ENCODE results near the gene ZNF627. TPM values are rescaled to one million over a fixed set of nuclear protein-coding genes. Genes with fewer than 3 reads are reported as not detected.
"Not testable (repeated sequence)": the region's sequence is repeated elsewhere in the genome, so short reads cannot be mapped to it uniquely, and the experiment has no call there.

The ZNF627 gene
- total RNA-seq, 1 donor from 2014 or later: 9.4 TPM

GRCh38 chr19:11606484-11606883, 9.2 kb downstream of the ZNF627 start:
- intact Hi-C loops (cut with DNase I): no loop called here
- Histone ChIP-seq H3K9me3 (no peaks in the 10 kb centered on the region), H3K27ac (no peak overlapping the region), H3K4me3 (no peak overlapping the region), H3K36me3 (peaks cover 6% of the 10 kb centered on the region), H3K27me3 (ENCODE audit: low read depth) (no peaks in the 10 kb centered on the region), H3K4me1 (no peaks in the 10 kb centered on the region)
- DNase-seq: no peak
- no peak for ATAC-seq
- TF ChIP-seq CTCF (IDR thresholded peaks at IDR 0.05): no peak

DNA sequence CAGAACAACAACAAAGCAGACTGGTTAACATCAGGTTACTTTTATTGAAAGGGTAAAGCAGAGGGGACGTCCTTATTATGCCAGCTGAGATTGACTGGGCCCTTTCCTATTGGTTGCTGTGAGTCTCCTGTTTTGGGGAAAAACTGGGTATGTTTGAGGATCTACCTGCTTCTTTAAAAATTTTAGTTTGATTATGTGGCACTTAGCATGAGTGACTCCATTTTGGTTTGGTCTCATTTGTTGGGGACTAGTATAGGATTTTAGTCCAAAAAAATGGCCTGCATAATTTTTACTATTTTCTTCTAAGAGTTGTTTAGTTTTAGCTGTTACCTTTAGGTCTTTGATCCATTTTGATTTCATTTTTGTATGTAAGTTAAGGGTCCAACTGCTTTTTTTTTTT, 14.4 kb downstream of the ZNF627 start:
- H3K4me3 ChIP-seq: no peak overlapping the region
- ATAC-seq (no peak), DNase-seq (no peak)
- no peak for TF ChIP-seq CTCF (IDR thresholded peaks at IDR 0.05)
- peaks cover 30% of the 10 kb centered on the region for H3K36me3 ChIP-seq
- H3K9me3 ChIP-seq: peaks cover 7% of the 10 kb centered on the region
- intact Hi-C loops (cut with DNase I): no loop called here
- no peaks in the 10 kb centered on the region for H3K4me1 ChIP-seq
- no peaks in the 10 kb centered on the region for H3K27me3 ChIP-seq (ENCODE audit: low read depth)
- no peak overlapping the region for H3K27ac ChIP-seq

- ATAC-seq: no peak
- no peaks in the 10 kb centered on the region for H3K4me1 ChIP-seq
Measured at GRCh38 chr19:11612816-11613511, 15.7 kb downstream of the ZNF627 start.

GRCh38 chr19:11617180-11618062, 20.1 kb downstream of the ZNF627 start:
- peaks cover 74% of the 10 kb centered on the region for H3K36me3 ChIP-seq
- H3K4me3 ChIP-seq: no peak overlapping the region
- no peaks in the 10 kb centered on the region for H3K27me3 ChIP-seq (ENCODE audit: low read depth)
- ATAC-seq (no peak), DNase-seq (no peak)
- H3K27ac ChIP-seq: no peak overlapping the region
- no peak for TF ChIP-seq CTCF (IDR thresholded peaks at IDR 0.05)
- no peaks in the 10 kb centered on the region for H3K4me1 ChIP-seq
- intact Hi-C loops (cut with DNase I): no loop called here
- peaks cover 27% of the 10 kb centered on the region for H3K9me3 ChIP-seq

More at GRCh38 chr19:11612816-11613511, 15.7 kb downstream of the ZNF627 start:
- peaks cover 42% of the 10 kb centered on the region for H3K36me3 ChIP-seq
- H3K27ac ChIP-seq: no peak overlapping the region
- no peaks in the 10 kb centered on the region for H3K27me3 ChIP-seq (ENCODE audit: low read depth)
- DNase-seq: no peak
- peaks cover 19% of the 10 kb centered on the region for H3K9me3 ChIP-seq
- TF ChIP-seq CTCF (IDR thresholded peaks at IDR 0.05): no peak
- no peak overlapping the region for H3K4me3 ChIP-seq
- intact Hi-C loops (cut with DNase I): no loop called here

GRCh38 chr19:11620553-11620952, 23.3 kb downstream of the ZNF627 start:
- H3K27me3 ChIP-seq (ENCODE audit: low read depth): no peaks in the 10 kb centered on the region
- peaks cover 56% of the 10 kb centered on the region for H3K36me3 ChIP-seq
- ATAC-seq (no peak), DNase-seq (no peak)
- peaks cover 15% of the 10 kb centered on the region for H3K4me1 ChIP-seq
- intact Hi-C loops (cut with DNase I): no loop called here
- H3K4me3 ChIP-seq: no peak overlapping the region
- H3K9me3 ChIP-seq: peaks cover 27% of the 10 kb centered on the region
- no peak for TF ChIP-seq CTCF (IDR thresholded peaks at IDR 0.05)
- no peak overlapping the region for H3K27ac ChIP-seq

GRCh38 chr19:11622401-11622800, 25.1 kb downstream of the ZNF627 start:
- H3K27me3 ChIP-seq (ENCODE audit: low read depth); H3K27ac ChIP-seq; H3K4me3 ChIP-seq; DNase-seq; ATAC-seq; intact Hi-C loops (cut with DNase I): not testable (repeated sequence)
- Histone ChIP-seq H3K36me3 (peaks cover 37% of the 10 kb centered on the region), H3K4me1 (peaks cover 15% of the 10 kb centered on the region), H3K9me3 (peaks cover 13% of the 10 kb centered on the region)

Data from lower lobe of right lung (tissue), 2 donors.